ENCODE data around the gene SVEP1.

Gene SVEP1

DNA sequence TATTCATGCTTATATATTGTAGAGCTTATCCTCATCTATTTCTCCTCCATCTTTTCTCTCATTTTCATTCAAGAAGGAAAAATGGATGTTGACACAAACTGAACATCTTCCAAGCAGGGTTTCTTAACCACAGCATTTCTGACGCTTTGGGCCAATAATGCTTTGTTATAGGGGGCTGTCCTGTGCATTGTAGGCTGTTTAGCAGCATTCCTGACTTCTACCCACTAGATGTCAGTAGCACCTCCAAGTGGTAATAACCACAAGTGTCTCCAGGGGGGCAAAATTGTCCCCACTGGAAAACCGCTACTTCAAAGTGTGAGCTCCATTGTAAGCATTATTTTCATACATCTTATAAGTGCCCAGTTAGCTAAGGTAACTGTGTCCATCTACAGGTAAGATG lies 239.2 kb downstream of the SVEP1 start:
- H3K4me3 ChIP-seq (ENCODE audit: low read length) = no peak overlapping the region
- no peak for DNase-seq (ENCODE audit: low read depth)
- peak; percentile 42 for TF ChIP-seq CTCF (conservative IDR thresholded peaks at IDR 0.05; ENCODE audit: low read depth, low read length)

DNA sequence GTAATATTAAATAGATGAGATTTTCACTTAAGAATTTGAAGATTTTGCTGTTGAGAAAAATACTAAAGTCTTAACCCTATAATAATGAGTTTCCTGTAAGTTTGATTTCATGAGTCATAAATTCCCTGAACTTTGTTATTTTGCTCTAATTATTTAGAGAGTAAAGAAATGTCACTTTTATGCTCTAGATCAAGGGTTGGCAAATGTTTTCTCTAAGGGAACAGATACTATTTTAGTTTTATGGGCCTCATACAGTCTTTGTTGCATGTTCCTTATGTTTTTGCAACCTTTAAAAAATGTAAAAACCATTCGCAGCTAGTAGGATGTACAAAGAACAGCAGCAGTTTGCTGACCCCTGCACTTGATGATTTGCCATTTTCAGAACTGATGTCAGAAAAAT lies 241.4 kb downstream of the SVEP1 start:
- DNase-seq (ENCODE audit: low read depth) = no peak
- TF ChIP-seq CTCF (conservative IDR thresholded peaks at IDR 0.05; ENCODE audit: low read depth, low read length) = no peak
- H3K4me3 ChIP-seq (ENCODE audit: low read length) = no peak overlapping the region

GRCh38 chr9:110337727-110338126 lies 241.8 kb downstream of the SVEP1 start, which contains the start of gene TXNDC8:
Gene TXNDC8 (minus strand): TSS chr9:110337863.
- no peak within 1 kb of the TSS for H3K4me3 ChIP-seq (ENCODE audit: low read length)
- DNase-seq (ENCODE audit: low read depth) = no peak
- TF ChIP-seq CTCF (conservative IDR thresholded peaks at IDR 0.05; ENCODE audit: low read depth, low read length) = no peak

- DNase-seq (ENCODE audit: low read depth) = no peak
- TF ChIP-seq CTCF (conservative IDR thresholded peaks at IDR 0.05; ENCODE audit: low read depth, low read length) = no peak
- H3K4me3 ChIP-seq (ENCODE audit: low read length) = no peak overlapping the region
These were observed 243.2 kb downstream of the SVEP1 start for GRCh38 chr9:110336363-110336762.

DNA sequence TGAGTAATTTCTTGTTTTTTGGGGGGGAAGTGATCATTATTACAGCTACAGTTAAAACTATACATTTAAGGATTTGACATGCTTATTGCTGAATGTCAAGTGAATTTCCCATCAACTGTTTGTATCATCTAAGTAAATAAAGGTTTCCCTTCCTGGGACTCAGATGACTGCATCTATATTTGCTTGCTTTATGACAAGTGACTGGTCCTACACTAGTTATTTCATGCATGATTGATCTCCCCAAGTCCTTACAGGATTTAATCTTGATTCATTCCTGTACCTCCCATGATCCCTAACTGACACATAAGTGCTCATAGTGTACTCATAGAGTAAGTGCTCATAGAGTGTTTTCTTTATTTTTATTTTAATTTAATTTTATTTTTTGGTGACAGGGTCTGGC lies 244.7 kb downstream of the SVEP1 start:
- DNase-seq (ENCODE audit: low read depth) = no peak
- no peak overlapping the region for H3K4me3 ChIP-seq (ENCODE audit: low read length)
- no peak for TF ChIP-seq CTCF (conservative IDR thresholded peaks at IDR 0.05; ENCODE audit: low read depth, low read length)

GRCh38 chr9:110334183-110334582 lies 245.4 kb downstream of the SVEP1 start:
- no peak for TF ChIP-seq CTCF (conservative IDR thresholded peaks at IDR 0.05; ENCODE audit: low read depth, low read length)
- H3K4me3 ChIP-seq (ENCODE audit: low read length) = no peak overlapping the region
- no peak for DNase-seq (ENCODE audit: low read depth)

DNA sequence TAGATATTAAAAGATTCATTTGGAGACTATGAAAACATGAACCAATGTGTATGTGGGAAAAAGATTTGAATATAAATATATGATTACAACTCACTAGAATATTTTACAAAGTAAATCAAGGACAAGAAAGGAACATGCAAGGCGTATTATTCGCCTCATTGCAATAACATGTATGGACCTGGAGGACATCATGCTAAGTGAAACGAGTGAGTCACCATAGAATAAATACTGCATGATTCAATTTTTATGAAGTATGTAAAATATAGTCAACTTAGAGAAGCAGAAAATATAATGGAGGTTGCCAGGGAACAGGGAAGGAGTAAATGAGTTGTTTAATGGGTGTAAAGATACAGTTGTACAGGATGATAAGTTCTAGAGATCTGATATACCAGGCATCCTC lies 246.8 kb downstream of the SVEP1 start:
- TF ChIP-seq CTCF (conservative IDR thresholded peaks at IDR 0.05; ENCODE audit: low read depth, low read length) = no peak
- DNase-seq (ENCODE audit: low read depth) = no peak
- no peak overlapping the region for H3K4me3 ChIP-seq (ENCODE audit: low read length)
